Pancreas (tissue), 10 donors: ENCODE measurements around the gene SP2. TPM values are rescaled to one million over a fixed set of nuclear protein-coding genes. Genes with fewer than 3 reads are reported as not detected.

Source experiments
- ATAC-seq, 4 donors: fragments of 200-7000 bp; cut with Tn5 transposase; one replicate each; pipeline versions ENCODE4 v1.8.0 to v1.9.1; 2020; ENCODE audit warnings: mild to moderate bottlenecking in 4 of 4, moderate library complexity in 4 of 4
- DNase-seq, 6 donors: peaks; one replicate each; pipeline ENCODE4 v3.0.0-alpha.2; 2020
- FAIRE-seq: peaks from 2 replicates; lab custom pipeline; 2012; peaks lifted over from hg19 to GRCh38; lab: Jason Lieb, UNC
- H3K27ac ChIP-seq, 4 donors: fragments of 200-600 bp; sonication (generic); 1 replicate in 3 of 4; 2 replicates in 1 of 4; pipeline versions ENCODE4 v1.5.0 to v1.8.0; 2020
- H3K27me3 ChIP-seq, 4 donors: fragments of 200-600 bp; one replicate each; pipeline ENCODE4 v1.8.0; 2021
- H3K36me3 ChIP-seq, 3 donors: fragments of 200-600 bp; sonication (generic) in 1 of 3; one replicate each; pipeline versions ENCODE4 v1.5.0 to v1.8.0; 2020 to 2021
- H3K4me1 ChIP-seq, 3 donors: fragments of 200-600 bp; one replicate each; pipeline ENCODE4 v1.8.0; 2021
- H3K4me3 ChIP-seq, 4 donors: fragments of 200-600 bp; sonication (generic) in 2 of 4; one replicate each; pipeline versions ENCODE4 v1.5.0 to v1.8.0; 2020 to 2021
- H3K9me3 ChIP-seq, 4 donors: fragments of 200-600 bp; one replicate each; pipeline ENCODE4 v1.8.0; 2021
- CTCF ChIP-seq, 4 donors: fragments of 200-600 bp; sonication (generic) in 3 of 4; IDR thresholded peaks; one replicate each; pipeline versions ENCODE4 v1.5.0 to v1.8.0; 2021; ENCODE audit warnings: antibody characterized with exemption in 4 of 4
- WGBS, 2 donors: extraction: QIAGEN DNeasy Blood & Tissue Kit; methylation state at CpG; one replicate each; pipeline ENCODE4 v1.1.7; 2013; 5-methylcytosine and 5-hydroxymethylcytosine counted together
- intact Hi-C, 3 donors: fragments of 100-400 bp; cut with DNase I; formaldehyde crosslinking; loops; one replicate each; pipeline versions ENCODE4 v1.11.1 to v1.14.2; 2022
- polyA plus RNA-seq, 2 donors: library from polyadenylated mRNA; stranded (reverse); fragments of 200-250 nt; gene quantifications; one replicate each; pipeline ENCODE4 v1.2.3, GENCODE V29; 2013
- total RNA-seq, 6 donors: library from RNA; stranded (reverse); fragmentation: NEBNext Ultra II Directional in 4 of 6; extraction: Animal tissue kit (Norgen Biotek cat#: 25700) in 4 of 6; gene quantifications; one replicate each; pipeline versions ENCODE4 v1.2.1 to v1.2.4, GENCODE V29; 2021 to 2023
- donor health status: healthy with polysubstance abuse.
- donor health status: DM: no; HTN: no; CAD: no; lungs with moderate emphysema.
- donor health status: DM: no; HTN: no; CAD: no.
- donor health status: control.
- donor health status: control.
- donor health status: Bipolar disorder and iron deficiency.
- donor health status: DM: yes; HTN: yes; CAD: no.
- donor health status: DM: no; HTN: no; CAD: no.
- donor health status: DM: no; HTN: no; CAD: no.
- donor health status: DM: yes; HTN: yes; CAD: no.

The SP2 gene
- total and polyA plus RNA-seq, 8 donors, result 5.2 to 8.8 (median 6.9) TPM

- no peaks in the 10 kb centered on the region for H3K27me3 ChIP-seq
- no peaks in the 10 kb centered on the region for H3K9me3 ChIP-seq
- no peak for FAIRE-seq
- peak overlapping the region in 2 of 4 donors; percentile 25 to 70 for H3K4me3 ChIP-seq
- H3K36me3 ChIP-seq, result peaks cover 0 to 17% (median 13%) of the 10 kb centered on the region in 3 donors
- 38 to 41% methylated on average over 15 of the region's 15 CpGs for WGBS, 2 donors
- intact Hi-C loops, result no loop called here
- peak overlapping the region in 2 of 4 donors; percentile 33 to 34 for H3K27ac ChIP-seq
- no peak for ATAC-seq
- DNase-seq, result peak in 1 of 6 donors; percentile 42
- TF ChIP-seq CTCF (IDR thresholded peaks at IDR 0.05), result no peak
- H3K4me1 ChIP-seq, result peaks cover 28 to 39% (median 33%) of the 10 kb centered on the region in 3 donors
These were observed 74.1 kb downstream of the SP2 start for GRCh38 chr17:47969930-47970724.

- Histone ChIP-seq H3K4me1 (peaks cover 25 to 37% (median 33%) of the 10 kb centered on the region in 3 donors), H3K27me3 (no peaks in the 10 kb centered on the region), H3K27ac (peak within 1 kb of the TSS; percentile 50 to 89 (median 76)), H3K9me3 (no peaks in the 10 kb centered on the region), H3K36me3 (peaks cover 0 to 25% (median 21%) of the 10 kb centered on the region in 3 donors), H3K4me3 (peak within 1 kb of the TSS; percentile 70 to 85 (median 82))
- intact Hi-C loops, result no loop called here
- 0% methylated on average over 61 to 62 of the region's 62 CpGs for WGBS, 2 donors
- ATAC-seq (peak; percentile 90 to 98 (median 92)), FAIRE-seq (peak; percentile 95), DNase-seq (peak; percentile 99 to 100 (median 100))
- peak; percentile 95 to 99 (median 96) for TF ChIP-seq CTCF (IDR thresholded peaks at IDR 0.05)
These were observed 74.9 kb downstream of the SP2 start, which contains the start of gene CDK5RAP3 for GRCh38 chr17:47970725-47971499. Gene CDK5RAP3, plus strand, starts transcription at chr17:47971113. Its CDS starts 34 bp downstream, at chr17:47971147.

GRCh38 chr17:47973541-47973940, 77.5 kb downstream of the SP2 start:
- peaks cover under 1 to 13% (median 11%) of the 10 kb centered on the region in 3 donors for H3K4me1 ChIP-seq
- DNase-seq, result no peak
- H3K9me3 ChIP-seq, result no peaks in the 10 kb centered on the region
- WGBS, 2 donors, result 87 to 88% methylated on average over 8 of the region's 8 CpGs
- TF ChIP-seq CTCF (IDR thresholded peaks at IDR 0.05), result no peak
- no peak overlapping the region for H3K27ac ChIP-seq
- intact Hi-C loops, result no loop called here
- no peaks in the 10 kb centered on the region for H3K27me3 ChIP-seq
- ATAC-seq, result no peak
- no peak for FAIRE-seq
- no peak overlapping the region for H3K4me3 ChIP-seq
- peaks cover 3 to 49% (median 44%) of the 10 kb centered on the region in 3 donors for H3K36me3 ChIP-seq

GRCh38 chr17:47975189-47975822, 79.3 kb downstream of the SP2 start:
- Histone ChIP-seq H3K4me1 (peaks cover 0 to 7% (median 6%) of the 10 kb centered on the region in 3 donors), H3K27me3 (no peaks in the 10 kb centered on the region), H3K27ac (no peak overlapping the region), H3K36me3 (peaks cover 3 to 67% (median 61%) of the 10 kb centered on the region in 3 donors), H3K4me3 (no peak overlapping the region), H3K9me3 (no peaks in the 10 kb centered on the region)
- no peak for ATAC-seq
- FAIRE-seq, result no peak
- 82% methylated on average over 15 of the region's 15 CpGs for WGBS, 2 donors
- intact Hi-C loops, result loop anchor here in 1 of 3 donors (5.0 kb wide), 1 partner anchor 42 kb away; no protein-coding TSS in a partner anchor
- TF ChIP-seq CTCF (IDR thresholded peaks at IDR 0.05), result no peak
- no peak for DNase-seq
